ENCODE measurements around the gene LINGO1. TPM values are rescaled to one million over a fixed set of nuclear protein-coding genes. Genes with fewer than 3 reads are reported as not detected.

The LINGO1 gene
- total and polyA plus RNA-seq, 2 of the 8 experiments (the other 6 are each of a cell fraction or from before 2014, with no cell fraction given) = 57.1 to 114 TPM

DNA sequence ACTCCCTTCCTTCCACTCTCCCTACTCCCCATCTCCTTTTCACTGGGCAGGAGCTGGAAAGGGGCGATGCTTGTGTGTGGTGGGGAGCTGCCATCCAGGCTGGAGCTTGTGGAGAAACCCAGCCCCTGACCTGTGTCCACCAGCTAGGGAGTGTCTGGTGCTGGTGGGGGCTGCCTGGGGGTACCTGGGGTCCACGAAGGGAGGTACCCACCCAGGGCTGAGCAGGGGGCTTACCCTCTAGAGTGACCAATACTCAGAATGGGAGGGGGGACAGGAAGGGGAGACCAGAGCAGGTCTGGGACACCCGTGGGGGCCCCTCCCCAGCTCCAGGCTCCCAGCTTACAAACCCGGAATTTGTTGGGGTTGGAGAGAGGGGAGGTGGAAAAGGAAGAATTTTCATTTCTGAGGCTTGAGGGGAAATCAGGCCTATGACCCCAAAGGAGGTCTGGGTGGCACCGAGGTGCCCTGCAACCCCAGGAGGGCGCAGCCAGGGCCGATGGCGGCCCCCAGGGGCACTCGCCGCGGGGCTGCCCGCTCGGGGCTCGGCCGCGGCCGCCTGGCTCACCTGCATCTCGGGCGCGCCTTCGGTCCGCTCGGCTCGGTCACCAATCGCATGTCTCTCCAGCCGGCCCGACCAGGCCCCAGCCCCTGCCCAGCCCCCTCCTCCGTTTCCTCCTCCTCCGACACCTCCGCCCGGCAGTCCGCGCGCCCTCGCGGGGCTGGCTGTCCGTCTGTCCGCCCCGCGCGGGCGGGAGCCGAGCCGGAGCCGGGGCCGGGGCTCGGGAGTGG is 773 bp downstream of the LINGO1 start:
- H3K79me1 ChIP-seq (ENCODE audit: low read depth, low read length) = peaks cover 5% of the 10 kb centered on the region; the same call in 1 of the 2 replicates
- peak overlapping the region; percentile 57 for H4K5ac ChIP-seq (ENCODE audit: insufficient read length, low read depth, low read length)
- H2BK12ac ChIP-seq (ENCODE audit: low read depth, low read length) = 0 out of 2 replicates have a peak overlapping the region, but pooled peaks have one; percentile 45
- peak overlapping the region; percentile 82 to 84 for H3K4me2 ChIP-seq (ENCODE audit: insufficient read depth in 1 of 2, low read depth in 2 of 2, low read length in 2 of 2)
- CTCF ChIA-PET (ENCODE audit: partially characterized antibody) = interaction anchor here (0.7 to 10.4 kb wide), 22 partner anchors 9 to 523 kb away, joined by 3 to 161 read pairs (median 4); no protein-coding TSS in a partner anchor
- H2BK20ac ChIP-seq (ENCODE audit: low read length) = 0 out of 2 replicates have a peak overlapping the region, but pooled peaks have one; percentile 72
- DNase-seq (ENCODE audit: low read depth in 1 of 2, low spot score in 2 of 2) = peak in 1 of 2 experiments; percentile 77
- peak overlapping the region; percentile 87 for H4K91ac ChIP-seq (replicated peaks; ENCODE audit: insufficient read length, low read length)
- FAIRE-seq = no peak
- H3K23ac ChIP-seq (ENCODE audit: insufficient read length) = no peak overlapping the region
- peaks cover 30 to 52% (median 36%) of the 10 kb centered on the region in 4 experiments for H3K4me1 ChIP-seq (replicated peaks in 1 of 4; ENCODE audit: control insufficient read depth in 3 of 4, insufficient read depth in 4 of 4, low read length in 3 of 4)
- H3K27me3 ChIP-seq (replicated peaks in 1 of 4; ENCODE audit: control insufficient read depth in 3 of 4, extremely low read depth in 1 of 4, insufficient read depth in 3 of 4, low read length in 3 of 4) = no peaks in the 10 kb centered on the region; a peak in 1 of 7 replicates
- peak overlapping the region; percentile 85 for H3K4ac ChIP-seq (replicated peaks; ENCODE audit: insufficient read length, low read depth, low read length)
- 0% methylated on average over 12 of the region's 47 CpGs; no CpG with 5 or more reads in 1 of the 2 experiments for WGBS, 2 experiments (ENCODE audit: extremely low coverage in 1 of 2, insufficient coverage in 1 of 2, insufficient read length in 1 of 2, insufficient replicate concordance in 2 of 2, low coverage in 1 of 2, low lambda C conversion rate in 2 of 2, missing lambda C conversion rate in 1 of 2)
- H3K27ac ChIP-seq (ENCODE audit: low read depth, low read length) = 0 out of 2 replicates have a peak overlapping the region, but pooled peaks have one; percentile 1
- peak overlapping the region; percentile 40; the same call in 1 of the 2 replicates for H2BK15ac ChIP-seq (ENCODE audit: low read length)
- H3K18ac ChIP-seq (ENCODE audit: extremely low read depth, low read length) = peak overlapping the region; percentile 94
- peak overlapping the region; percentile 66 to 84 (median 81) for H3K4me3 ChIP-seq (ENCODE audit: extremely low read depth in 1 of 4, insufficient read depth in 2 of 4, low read depth in 3 of 4, low read length in 4 of 4)
- H3K36me3 ChIP-seq (ENCODE audit: control insufficient read depth in 2 of 4, insufficient read depth in 4 of 4, low read length in 3 of 4) = no peaks in the 10 kb centered on the region; a peak in 1 of 8 replicates
- H3K14ac ChIP-seq (ENCODE audit: insufficient read length) = no peak overlapping the region
- no peak overlapping the region for H2AFZ ChIP-seq (ENCODE audit: low read length)
- peak overlapping the region; percentile 39 for H4K8ac ChIP-seq (ENCODE audit: extremely low read depth, insufficient read depth, low read length)
- no peak overlapping the region; the same call in 1 of the 2 replicates for H2AK5ac ChIP-seq (ENCODE audit: low read depth, low read length)
- H3K79me2 ChIP-seq (ENCODE audit: control insufficient read depth in 1 of 2, insufficient read depth in 2 of 2, low read length in 2 of 2) = peaks cover 12 to 49% of the 10 kb centered on the region in 2 experiments
- H3K9me3 ChIP-seq (ENCODE audit: insufficient read depth in 2 of 2, low read depth in 1 of 2, low read length in 1 of 2) = no peaks in the 10 kb centered on the region
- POLR2A ChIA-PET (ENCODE audit: partially characterized antibody) = interaction anchor here (0.6 to 10.0 kb wide), 9 partner anchors 11 to 451 kb away, joined by 3 to 142 read pairs (median 4); no protein-coding TSS in a partner anchor
- peaks cover 16% of the 10 kb centered on the region for H3K23me2 ChIP-seq (ENCODE audit: low read depth, low read length)
- H3K9ac ChIP-seq (replicated peaks in 1 of 4; ENCODE audit: extremely low read depth in 1 of 4, low read depth in 3 of 4, low read length in 3 of 4) = peak overlapping the region; percentile 56 to 69 (median 63); a peak in 6 of 7 replicates
- H4K20me1 ChIP-seq (replicated peaks in 1 of 2; ENCODE audit: control insufficient read depth in 1 of 2, insufficient read depth in 2 of 2, low read length in 2 of 2) = peaks cover 3% of the 10 kb centered on the region in 2 experiments
- H2BK120ac ChIP-seq (replicated peaks; ENCODE audit: low read depth, low read length) = peak overlapping the region; percentile 44
- H3K56ac ChIP-seq (replicated peaks; ENCODE audit: insufficient read length, low read depth, low read length) = peak overlapping the region; percentile 48
- H2BK5ac ChIP-seq (ENCODE audit: low read depth, low read length) = peak overlapping the region; percentile 82; the same call in 1 of the 2 replicates
- TF ChIP-seq MAFK (IDR thresholded peaks at IDR 0.05; ENCODE audit: low read depth, low read length) (no peak), KDM5A (IDR thresholded peaks at IDR 0.05; ENCODE audit: low read length) (no peak), EGR1 (IDR thresholded peaks at IDR 0.05; ENCODE audit: borderline replicate concordance, low read depth, low read length) (no peak), FOSL1 (IDR thresholded peaks at IDR 0.05; ENCODE audit: insufficient read depth, low read depth, low read length) (no peak), CEBPB (IDR thresholded peaks at IDR 0.05; ENCODE audit: low read depth, low read length) (no peak)
- TF ChIP-seq, protein P1, sequence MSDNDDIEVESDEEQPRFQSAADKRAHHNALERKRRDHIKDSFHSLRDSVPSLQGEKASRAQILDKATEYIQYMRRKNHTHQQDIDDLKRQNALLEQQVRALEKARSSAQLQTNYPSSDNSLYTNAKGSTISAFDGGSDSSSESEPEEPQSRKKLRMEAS (IDR thresholded peaks at IDR 0.05) = no peak

Measured in H1 (cell line).